NCI-H345 treated with DMSO at 0.1 percent for 48 hours (cell line): ENCODE results near the gene DCUN1D4.

Experiments
- DNase-seq: peaks from one replicate; lab custom pipeline; 2025; ENCODE audit not compliant: unreplicated experiment; lab: John Stamatoyannopoulos, UW

The DCUN1D4 gene

DNA sequence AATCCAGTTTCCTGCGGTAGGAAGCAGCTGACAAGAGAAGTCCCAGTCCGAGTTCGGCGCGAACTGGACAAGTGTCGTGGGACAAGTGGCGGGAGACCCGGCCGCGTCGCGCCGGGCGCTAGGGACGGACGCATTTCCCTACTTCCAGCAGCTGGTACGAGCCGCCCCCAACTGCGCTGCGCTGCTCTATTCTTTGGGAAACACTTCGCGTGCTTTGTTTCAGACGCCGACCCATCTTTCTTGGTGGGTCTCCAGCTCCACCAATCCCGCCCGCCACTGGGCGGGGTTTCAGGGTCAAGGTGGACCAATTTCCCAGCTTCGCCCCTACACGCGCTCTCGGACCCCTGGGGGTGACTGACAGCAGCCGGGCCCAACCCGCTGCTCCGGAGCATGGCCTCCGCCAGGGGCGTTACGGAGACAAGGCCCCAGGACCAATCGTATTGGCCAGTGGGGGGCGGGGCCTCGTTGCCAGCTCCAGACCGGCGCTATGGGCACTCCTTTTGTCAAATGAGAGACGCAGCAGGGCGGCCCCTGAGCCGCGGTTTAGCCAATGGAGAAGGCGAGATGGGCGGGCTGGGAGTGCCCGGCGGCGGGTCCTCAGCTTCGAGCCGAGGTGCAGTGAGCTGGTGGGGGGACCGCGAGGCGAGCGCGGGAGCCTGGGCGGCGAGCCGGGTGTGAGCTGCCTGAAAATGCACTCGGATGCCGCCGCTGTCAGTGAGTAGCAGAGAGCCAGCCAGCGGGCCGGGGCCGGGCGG is at the start of gene DCUN1D4:
DCUN1D4 (plus strand) TSS at position 600 of the 755 bp plus-strand sequence; CDS start at position 690, 90 bp downstream.
- DNase-seq, result peak; percentile 91

DNA sequence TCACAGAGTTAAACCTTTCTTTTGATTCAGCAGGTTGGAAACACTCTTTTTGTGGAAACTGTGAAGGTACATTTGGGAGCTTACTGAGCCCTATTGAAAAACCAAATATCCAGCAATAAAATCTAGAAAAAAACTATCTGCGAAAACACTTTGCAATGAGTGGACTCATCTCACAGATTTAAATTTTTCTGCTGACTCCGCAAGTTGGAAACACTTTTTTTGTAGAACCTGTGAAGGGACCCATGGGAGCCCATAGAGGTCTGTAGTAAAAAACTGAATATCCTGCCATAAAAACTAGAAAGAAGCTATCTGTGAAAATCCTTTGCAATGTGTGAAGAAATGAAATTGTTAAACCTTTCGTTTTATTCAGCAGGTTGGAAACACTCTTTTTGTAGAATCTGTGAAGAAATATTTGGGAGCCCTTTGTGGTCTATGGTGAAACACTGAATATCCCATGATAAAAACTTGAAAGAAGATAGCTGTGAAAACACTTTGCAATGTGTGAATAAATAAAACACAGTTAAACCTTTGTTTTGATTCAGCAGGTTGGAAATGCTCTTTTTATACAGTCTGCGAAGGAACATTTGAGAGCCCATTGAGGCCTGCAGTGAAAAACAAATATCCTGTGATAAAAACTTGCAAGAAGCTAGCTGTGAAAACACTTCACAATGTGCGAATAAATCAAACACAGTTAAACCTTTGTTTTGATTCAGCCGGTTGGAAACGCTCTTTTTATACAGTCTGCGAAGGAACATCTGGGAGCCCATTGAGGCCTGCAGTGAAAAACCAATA is 22.3 kb upstream of the DCUN1D4 start:
- peak; percentile 57 for DNase-seq

DNA sequence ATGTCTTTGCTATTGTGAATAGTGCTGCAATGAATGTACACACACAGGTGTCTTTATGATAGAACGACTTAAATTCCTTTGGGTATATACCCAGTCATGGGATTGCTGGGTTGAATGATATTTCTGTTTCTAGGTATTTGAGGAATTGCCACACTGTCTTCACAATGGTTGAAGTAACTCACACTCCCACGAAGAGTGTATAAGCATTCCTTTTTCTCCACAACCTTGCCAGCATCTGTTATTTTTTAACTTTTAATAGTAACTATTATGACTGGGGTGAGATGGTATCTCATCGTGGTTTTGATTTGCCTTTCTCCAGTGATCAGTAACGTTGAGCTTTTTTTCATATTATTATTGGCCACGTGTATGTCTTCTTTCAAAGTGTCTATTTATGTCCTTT is 17.6 kb upstream of the DCUN1D4 start:
- no peak for DNase-seq

DNA sequence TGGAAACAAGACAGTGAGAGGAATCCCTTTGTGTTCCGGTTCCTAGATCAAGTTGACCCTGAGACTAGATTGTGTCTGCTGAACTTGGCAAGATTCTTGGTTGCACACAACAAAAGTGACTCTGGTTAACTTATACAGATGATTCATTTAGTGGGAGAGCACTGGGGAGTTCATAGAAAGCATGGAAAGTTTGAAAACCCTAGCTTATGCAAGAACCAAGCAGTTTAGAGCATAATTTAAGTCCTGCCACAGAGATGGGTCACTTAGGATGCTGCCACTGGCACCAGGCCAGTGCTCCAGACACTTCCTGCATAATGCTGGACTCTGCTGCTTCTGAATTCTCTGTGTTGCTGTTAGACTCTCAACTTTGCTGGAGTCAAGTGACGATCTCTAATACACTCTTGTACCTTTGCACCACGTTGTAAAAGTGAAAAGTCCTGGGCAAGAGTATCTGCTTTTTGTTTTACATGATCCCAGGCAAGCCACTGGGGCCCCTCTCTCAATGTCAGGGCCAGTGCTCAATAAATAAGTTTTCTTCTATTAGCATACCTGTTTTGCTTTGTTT is 12.7 kb upstream of the DCUN1D4 start:
- no peak for DNase-seq

DNA sequence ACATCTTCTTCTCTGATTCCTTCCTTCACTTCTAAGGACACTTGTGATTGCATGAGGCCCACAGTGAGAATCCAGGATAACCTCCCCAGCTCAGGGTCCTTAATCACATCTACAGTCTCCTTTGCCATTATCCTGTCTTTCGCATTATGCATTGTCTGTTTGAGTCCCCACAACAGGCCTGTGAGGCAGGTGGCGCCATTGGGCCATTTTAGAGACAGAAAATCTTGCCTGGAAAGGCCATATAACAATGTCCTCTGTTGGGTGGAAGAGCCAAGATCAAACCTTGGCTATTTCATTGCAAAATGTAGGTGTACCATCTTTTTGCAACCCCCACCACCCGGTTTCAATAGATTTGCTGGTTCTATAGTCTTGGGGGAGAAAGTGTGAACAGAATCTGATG is 11.8 kb upstream of the DCUN1D4 start:
- peak; percentile 0 for DNase-seq

DNA sequence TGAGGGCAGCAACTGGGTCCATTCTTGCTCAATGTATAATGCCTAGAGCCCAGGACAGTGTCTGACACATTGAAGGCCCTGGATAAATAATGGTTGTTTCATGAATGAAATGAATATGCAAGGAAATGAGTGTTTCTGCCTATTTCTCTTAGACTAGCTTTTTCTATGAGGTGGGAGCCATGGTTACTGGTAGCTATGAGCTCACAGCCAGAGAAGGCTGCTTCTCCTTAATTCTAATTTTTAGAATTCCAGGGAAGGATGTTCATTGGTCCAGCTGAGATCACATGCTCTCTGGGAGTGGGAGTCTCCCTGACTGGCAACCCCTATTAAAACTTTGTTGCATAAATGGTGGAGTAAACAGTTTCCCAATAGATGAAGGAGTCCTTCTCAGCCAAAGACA is 9.7 kb upstream of the DCUN1D4 start:
- DNase-seq, result no peak

DNA sequence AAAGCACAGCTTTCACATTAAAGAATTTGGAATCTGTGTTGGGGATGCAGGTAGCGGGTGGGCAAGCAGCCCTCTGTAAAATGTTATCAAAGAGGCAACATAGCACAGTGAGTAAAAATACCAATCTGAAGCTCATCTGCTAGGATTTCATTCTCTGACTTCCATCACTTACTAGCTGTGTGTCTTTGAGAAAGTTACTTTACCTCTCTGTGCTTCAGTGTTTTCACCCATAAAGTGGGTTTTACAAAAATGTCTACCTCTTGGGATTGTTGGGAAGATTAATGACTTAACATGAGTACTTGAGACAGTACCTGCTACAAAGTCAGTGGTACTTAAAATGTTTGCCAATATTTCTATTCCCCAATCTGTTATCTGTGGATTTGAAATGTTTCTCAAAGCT is 7.9 kb upstream of the DCUN1D4 start:
- no peak for DNase-seq

DNA sequence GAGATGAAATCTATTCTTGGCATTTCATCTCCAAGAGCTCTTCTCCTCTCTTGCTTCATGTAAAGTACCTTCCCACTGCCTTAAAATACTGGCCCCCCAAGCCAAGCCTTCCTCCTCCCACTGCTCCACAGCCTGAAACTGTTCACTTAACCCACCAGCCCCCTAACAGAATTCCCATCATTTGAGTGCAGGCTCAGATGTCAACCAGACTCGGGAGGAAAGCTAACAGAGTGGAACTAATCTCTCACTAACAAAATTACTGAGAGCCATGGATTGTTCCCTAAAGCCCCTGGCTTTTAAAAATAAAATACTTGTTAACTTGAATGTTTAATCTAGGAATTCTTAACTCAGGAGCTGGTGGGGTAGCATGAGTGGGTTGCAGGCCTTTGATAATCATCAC is 7.1 kb upstream of the DCUN1D4 start:
- DNase-seq, result no peak

DNA sequence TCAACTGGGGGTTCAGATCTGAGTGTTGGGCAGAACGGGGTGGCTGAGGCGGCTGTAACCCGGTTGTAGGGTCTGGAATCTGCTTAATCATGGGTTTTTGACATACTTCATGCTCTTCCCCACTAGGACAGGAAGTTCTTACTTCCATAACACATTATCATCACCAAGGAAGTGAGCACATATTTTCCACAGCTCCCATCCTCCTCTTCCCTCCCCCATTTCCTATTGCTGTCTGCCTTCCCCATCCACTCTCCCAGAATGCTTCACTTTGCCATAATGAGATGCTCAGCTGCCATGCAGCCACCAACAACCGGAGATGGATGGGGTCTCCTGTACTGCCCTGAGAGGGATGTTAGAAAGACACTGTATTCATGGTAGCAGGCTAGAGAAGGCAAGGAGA is 6.4 kb upstream of the DCUN1D4 start:
- DNase-seq, result no peak

DNA sequence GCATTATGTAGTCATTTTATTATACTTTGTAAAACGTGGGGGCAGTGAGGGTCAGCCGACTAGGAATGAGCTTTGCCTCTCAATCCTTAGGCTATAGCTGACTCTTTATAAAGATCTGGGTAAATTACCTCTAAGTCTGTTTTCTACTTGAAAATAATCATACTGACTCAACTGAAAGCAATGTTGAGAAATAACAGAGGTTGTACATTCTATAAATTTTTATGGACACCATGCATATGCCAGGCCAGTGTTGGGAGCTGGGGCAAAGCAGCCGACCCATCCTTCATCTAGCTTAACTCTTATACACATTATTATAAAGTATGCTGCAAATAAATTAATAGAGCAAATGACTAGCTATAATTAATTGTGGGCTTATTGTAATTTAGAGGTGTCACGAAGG is 2.2 kb upstream of the DCUN1D4 start:
- no peak for DNase-seq

DNA sequence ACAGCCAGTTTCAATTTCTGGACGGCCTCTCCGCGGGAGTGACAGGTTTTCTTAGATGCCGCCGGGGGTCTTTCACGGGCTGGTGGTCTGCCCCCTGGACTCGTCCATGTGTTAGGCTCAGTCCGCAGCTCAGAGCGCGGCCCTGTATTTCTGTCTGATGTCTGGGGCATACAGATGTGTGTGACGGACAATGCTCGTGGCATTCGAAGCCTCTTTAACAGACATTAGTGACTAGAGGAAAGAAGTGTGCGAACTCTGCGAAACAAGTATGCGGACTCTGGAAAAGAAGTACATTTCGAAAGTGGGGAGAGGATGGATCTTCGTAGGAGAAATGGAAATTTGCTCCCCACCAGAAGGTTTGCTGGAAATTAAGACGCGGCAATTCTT is 793 bp upstream of the DCUN1D4 start:
- no peak for DNase-seq

DNA sequence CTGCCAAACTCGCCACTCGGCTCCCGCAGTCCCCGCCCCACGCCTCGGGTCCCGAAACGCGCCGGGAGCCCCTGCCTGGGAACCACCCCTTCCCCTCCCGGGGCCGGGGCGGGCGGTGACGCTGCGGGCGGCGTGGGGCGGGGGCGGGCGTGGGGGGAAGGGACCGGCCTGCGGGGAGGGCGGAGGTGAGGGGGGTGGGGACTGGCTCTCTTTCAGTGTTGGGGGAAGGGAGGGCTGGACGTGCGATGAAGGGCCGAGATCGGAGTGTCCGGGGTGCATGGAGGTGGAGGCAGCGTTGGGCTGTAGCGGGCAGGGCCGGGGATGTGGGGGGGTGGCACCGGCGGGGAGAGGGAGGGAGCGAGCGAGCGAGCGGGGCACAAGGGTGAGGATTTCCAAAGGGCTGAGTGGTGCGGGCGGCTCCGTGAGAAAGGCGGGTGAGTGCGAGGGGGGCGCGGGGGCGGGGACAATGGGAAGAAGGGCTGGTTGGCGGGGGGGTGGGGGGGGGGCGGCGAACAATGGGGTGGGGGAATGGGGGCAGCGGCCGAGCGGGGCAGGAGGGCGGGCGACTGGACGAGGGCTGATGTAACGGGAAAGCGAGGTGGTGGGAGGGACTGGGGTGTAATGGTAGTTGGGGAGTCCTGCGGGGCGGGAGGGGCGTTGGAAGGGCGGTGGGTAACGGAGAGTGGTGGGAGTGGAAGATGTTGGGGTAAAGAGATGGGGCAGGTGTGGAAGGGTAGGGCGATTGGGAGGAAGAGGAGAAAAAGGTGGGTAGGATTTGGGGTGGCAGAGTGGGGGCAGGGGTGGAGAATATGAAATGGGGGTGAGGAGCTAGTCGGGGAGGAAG is 578 bp downstream of the DCUN1D4 start:
- no peak for DNase-seq

DNA sequence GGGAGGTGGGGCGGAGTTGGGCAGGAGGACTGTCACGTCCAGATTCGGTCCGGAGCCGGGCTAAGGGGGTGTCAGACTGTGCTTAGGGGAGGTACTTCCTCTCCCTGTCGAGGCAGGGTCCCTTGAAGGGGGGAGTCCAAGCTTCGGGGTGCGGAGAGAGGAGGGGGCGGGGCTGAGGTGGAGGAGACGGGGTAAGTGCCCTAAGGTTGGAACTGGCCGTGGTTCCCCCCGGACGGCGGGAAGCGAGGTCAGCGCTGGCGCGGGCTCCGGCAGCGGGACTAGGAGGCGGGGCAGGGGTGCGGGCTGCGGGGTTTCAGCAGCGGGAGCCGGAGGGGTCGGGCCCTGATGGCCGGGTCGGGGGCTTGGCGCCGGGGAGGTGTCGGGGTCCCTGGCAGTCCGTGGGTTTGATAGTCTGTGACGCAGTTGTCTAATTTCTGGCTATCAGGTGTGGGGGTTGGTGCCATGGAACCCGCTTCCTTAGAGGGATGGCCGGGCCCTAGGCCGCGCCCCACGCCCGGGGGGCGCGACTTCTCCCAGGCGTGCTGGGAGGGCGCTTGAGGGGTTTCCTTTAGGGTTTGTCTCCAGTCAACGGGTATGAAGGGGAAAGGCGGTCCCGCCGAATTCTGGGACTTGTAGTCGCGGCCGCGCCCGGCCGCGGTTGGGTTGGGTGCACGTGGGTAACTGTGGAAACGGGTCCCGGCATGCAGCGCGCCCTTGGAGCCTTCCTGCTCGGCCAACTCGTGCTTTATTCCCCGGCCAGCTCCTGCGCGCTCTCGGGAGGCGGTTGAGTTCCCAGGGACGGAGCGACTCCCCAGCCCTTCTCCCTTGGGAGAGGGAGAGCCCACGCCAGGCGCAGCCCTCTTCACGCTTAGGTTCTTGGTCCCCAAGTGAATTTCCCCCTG is 1.5 kb downstream of the DCUN1D4 start:
- DNase-seq, result peak; percentile 54

DNA sequence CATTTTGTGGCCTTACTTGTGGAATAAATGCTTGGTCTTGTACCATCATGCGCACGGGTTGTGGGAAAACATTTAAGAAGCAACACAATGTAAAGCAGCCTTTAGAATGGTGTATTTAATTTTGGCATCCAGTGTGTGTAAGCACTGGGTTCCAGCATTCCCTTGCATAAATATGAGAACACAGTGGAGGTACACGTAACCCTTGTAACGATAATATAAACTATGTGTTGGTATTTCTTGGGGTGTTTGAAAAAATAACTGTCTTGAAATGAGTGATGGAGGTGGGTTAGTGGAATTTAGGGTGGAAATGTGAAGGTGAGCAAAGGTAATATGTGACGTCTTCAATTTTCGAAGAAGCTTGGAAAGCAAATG is 2.1 kb downstream of the DCUN1D4 start:
- no peak for DNase-seq

DNA sequence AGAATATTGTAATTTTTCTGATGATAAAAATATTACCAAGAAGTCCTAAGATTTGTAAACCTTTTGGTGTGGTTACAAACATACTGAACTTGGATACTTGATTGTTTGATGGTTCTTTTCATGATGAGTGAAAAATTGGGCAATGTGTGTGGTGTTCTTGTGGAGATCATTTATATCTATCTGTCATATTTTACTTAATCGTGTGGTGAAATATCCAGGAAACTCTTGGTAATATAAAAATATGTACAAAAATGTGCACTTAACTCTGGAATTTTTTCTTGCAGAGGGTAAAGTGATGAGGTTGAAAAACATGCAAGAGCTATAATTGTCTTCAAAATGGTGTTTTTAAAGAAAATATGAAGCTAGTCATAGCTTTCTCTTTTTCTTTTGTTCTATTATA is 2.8 kb downstream of the DCUN1D4 start:
- DNase-seq, result no peak

DNA sequence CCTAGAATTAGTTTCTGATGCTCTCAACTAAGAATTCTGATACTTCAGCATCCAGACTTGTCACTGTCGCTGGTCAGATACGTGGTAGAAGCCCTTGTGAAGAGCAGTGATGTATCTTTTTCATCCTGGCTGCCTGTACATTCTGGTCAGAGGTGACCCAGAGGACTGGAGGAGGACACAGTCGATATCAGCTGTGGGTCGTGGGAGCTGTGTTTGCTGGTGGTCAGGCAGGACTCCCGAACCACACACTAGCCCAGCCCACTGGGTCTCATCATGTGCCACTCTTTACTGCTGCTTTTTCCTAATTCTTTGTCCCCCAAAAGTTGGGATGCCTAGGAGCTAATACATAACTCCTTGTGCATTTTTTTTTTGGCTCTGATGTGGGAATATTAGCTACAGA is 6.5 kb downstream of the DCUN1D4 start:
- DNase-seq, result no peak

DNA sequence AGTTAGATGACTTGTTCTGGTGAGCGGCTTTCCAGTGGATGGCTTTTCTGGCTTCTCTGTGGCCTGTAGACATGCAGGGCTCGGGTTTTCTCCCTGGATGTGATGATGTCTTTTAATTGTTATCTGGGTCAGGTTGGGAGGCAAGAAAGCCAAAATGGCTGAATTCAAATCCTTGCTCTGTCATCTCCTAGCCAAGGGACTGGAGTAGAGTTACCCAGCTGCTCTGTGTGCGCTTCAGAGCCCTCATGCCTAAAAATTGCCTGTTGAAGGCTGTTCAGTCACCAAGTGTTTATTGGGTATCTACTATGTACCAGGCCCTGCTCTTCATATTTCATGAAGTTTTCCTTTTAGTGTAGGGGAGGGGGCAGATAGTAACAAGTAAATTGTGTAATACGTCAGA is 7.3 kb downstream of the DCUN1D4 start:
- no peak for DNase-seq

DNA sequence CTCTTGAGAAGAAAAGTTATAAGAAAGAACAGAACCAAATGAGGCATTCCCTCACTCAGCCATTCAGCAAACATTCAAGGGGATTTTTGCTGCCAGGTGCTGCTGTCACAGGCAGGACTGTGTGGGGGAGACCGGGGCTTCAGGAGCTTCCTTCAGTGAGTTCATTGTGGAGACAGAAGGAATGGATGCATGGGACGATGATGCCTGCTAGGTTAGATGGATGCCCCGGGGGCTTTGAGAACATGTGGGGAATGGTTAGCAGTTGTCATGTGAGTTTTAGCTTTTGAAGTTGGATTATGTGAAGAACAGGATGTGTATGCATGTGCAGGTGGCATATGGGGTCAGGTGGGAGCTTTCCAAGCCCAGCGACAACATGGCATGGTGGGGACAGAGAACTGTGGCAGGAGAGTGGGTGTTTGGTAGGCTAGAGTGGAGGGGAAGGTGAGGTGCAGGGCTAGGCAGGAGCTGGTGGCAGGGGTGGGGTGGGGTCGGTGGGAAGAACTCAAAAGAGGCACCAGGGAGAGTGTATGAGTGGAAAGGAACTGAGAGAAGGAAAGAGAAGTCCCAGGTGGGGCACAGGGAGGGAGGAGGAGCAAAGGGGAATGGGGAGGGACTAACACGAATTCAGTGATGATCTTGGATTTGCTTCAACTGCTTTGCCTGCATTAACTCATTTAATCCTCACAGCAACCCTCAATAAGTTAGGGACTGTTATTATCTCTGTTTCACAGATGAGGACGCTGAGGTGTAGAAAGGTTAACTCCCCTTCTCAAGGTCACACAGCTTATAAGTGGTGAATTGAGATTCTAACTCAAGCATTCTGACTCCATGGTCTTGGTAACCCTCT is 8.4 kb downstream of the DCUN1D4 start:
- no peak for DNase-seq

DNA sequence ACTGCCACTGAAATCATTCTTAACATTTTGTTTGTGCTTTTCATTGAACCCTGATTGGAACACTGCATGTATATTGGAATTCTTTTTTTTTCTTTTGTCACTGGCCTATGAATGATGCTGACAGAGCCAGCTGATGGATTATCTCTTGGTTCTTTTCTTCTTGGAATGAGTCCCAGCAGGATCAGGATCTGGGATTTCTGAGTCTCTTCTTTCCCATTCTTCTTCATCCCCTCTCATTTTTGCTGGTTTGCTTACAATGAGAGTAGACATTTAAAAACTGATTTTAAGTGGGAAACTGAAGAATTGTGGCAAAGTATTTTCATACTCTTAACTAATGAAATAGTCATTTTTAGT is 9.0 kb downstream of the DCUN1D4 start:
- no peak for DNase-seq
